GM18951 (cell line): Measurements from ENCODE around the gene PARD6G.

ENCODE experiments used
- POLR2A ChIP-seq: IDR thresholded peaks from 4 replicates; pipeline ENCODE4 v1.6.1; 2011; ENCODE audit warnings: mild to moderate bottlenecking; ENCODE audit not compliant: insufficient read length, insufficient read depth; ENCODE audit errors: extremely low read depth
- in situ Hi-C: fragments of 300-500 bp; cut with MboI; formaldehyde crosslinking; loops from one replicate; pipeline ENCODE4 v1.12.0; 2022; ENCODE audit warnings: low sequenced_read_pairs, mixed read lengths, inconsistent platforms; ENCODE audit not compliant: unreplicated experiment

Gene PARD6G

DNA sequence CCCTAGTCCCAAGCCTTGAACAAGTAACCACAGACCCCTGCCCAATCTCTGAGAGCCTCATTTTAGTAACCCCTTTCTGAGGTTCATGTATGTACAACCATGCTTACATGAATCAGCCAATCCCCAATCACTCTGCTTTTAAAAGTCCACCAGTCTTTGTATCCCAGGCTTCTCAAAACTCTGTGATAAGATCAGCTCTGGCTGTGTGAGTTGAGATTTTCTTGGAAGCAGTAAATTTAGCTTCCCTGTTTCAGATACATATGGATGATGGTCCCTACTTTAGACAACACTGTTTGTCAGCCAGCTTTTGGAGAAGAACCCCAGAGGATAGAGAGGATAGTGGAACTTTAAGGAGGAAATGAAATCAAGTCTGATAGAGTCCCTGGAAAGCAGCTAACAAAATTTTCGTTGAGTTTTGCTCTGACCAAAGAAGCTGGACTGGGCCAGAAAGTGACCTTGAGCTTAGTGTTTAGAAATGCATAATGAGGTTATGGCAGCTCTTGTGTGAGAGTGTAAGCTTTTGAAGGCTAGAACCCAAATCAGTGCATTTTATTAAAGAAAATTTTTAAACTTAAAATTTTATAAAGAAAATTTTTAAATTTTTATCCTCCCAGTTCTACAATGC lies 134.6 kb downstream of the PARD6G start:
- in situ Hi-C loops = no loop called here
- no peak for TF ChIP-seq POLR2A

DNA sequence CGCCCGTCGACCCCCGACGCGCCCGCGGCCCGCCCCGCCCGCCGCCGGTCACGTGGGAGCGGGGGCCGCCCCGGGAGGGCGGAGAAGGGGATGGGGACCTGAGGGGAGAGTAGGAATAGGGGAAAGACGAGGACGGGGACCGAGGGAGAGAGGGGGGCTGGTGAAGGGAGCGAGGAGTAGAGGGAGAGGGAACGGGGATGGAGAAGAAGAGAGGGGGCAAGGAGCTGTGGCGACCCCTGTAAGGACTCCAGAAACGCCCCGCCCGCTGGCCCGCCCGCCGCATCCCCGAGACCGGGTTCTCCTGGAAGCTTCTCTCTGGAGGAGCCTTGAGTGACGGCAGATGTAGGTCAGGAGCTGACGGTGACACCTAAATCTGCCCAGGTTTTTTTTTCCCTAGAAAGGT lies 137.6 kb downstream of the PARD6G start:
- in situ Hi-C loops = no loop called here
- TF ChIP-seq POLR2A = no peak

DNA sequence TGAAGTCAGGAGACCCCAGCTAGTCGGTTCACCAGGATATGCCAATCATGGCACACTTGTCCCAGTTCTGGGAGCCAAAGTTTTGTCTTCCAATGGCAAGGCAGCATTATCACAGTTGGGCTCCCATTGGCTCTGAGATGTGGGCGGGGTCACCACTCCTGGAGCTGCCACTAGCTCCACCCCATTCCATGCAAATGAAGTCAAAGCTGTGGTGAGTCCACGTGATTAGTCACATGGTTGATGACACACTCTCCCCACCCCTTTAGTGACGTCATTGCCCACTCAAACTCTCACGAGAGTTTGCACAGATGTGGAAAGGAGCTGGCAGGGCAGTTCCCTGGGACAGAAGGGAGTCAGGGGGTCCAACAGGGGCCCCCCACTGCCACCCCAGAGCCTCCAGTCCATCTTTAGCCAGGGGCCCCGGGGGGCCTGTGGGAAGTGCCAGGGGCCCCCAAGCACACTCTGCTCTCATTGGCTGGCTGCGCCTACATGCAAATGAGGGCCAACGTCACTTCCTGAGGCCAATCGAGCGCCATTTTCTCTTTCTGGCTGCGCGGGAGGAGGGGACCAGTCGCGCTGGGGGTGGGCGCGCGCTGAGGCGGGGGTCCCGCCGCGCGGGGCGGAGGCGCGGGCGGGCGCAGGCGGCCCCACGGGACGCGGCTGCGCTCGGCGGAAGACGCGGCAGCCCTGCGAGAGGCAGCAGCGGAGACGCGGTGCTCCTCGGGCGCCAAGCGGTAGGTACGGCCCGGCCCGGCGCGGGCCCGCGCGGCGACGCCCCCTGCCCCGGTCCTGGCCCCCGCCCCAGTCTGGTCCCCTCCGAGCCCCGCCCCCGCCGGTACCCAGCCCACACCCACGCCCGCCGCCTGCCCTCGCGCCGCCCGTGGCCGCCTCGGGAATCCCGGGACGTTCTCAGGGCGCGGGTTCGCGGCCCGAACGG lies 138.3 kb downstream of the PARD6G start, which contains the start of gene ADNP2:
Gene ADNP2 (plus strand): TSS at position 524 of the 937 bp plus-strand sequence. CDS start 8,281 bp downstream, outside the sequence.
- peak; percentile 74 for TF ChIP-seq POLR2A
- in situ Hi-C loops = no loop called here

DNA sequence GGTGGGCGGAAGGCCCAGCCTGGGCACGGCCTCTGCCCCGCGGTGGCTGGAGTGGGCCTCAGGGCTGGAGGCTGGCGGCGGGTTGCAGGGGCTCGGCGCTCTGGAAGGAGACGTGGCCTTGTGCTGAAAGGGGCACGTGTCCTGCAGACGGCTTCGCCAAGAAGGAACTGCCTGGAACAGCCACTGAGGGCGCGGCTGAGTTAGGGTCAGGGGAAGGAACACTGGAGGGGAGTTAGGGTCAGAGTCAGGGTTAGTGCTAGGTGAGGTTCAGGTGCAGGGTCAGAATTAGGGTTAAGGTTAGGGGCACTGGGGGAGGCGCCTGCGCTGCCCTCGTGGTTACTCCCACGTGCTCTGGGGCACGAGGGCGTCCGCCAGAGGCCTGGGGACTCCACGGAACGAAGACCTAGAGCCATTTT lies 139.2 kb downstream of the PARD6G start:
- TF ChIP-seq POLR2A = no peak
- in situ Hi-C loops = no loop called here

DNA sequence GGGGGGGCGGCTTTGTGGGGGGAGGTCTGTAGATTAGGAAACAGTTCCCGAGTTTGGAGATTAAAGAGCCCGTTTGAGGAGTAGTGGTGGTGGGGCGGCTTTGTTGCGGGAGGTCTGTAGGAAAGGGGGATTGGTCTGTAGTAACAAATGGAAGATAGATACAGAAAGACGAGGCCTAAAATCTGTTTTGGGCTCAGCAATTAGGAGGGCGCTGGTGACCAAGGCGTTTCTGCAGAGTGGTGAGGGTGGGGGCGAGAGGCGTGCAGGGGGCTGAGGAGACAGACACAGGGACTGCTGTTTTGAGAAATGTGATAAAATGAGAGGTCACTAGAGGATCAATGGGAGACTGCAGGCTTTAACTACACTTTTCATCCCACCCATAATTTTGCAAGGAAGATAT lies 139.9 kb downstream of the PARD6G start:
- in situ Hi-C loops = no loop called here
- no peak for TF ChIP-seq POLR2A
